ENCODE measurements around the gene IFNGR1. TPM values are rescaled to one million over a fixed set of nuclear protein-coding genes. Genes with fewer than 3 reads are reported as not detected.

Gene IFNGR1
- total and polyA plus RNA-seq, 10 of the 15 experiments (the other 5 are each of a cell fraction or from before 2014, with no cell fraction given): 89.0 to 296 (median 138) TPM

DNA sequence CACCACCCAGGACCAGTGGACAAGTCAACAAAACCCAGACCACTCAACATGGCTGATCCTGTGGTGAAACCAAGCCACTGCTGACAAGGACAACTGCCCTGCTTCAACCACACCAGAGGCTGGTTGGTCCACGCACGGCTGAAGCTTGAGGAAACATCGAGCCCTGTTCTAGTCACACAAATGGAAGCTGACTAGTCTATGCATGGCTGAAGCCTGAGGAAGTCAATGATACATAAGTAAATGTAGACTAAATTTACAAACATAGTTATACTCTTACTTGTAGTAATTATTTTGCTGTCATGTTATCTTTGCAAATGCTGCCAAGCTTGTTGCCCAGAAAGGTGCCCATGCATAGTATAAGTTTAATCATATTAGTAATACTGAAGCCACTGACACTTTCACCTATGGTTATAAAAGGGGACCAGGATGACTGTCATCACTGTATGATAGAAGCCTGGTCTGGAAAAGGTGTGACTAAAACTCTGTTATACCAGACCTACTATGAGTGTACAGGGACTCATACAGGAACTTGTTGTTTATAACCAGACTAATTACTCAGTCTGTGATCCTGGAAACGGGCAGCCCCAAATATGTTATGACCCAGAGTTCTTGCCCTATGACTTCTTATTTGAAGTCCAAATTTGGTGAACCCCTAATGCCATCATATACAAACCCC is 51.3 kb downstream of the IFNGR1 start (continued):
- no peak for TF ChIP-seq NBN (IDR thresholded peaks at IDR 0.05)
- peak; percentile 67; the same call in 1 of the 2 replicates for TF ChIP-seq DPF2 (IDR thresholded peaks at IDR 0.05)
- TF ChIP-seq GABPA (IDR thresholded peaks at IDR 0.05; ENCODE audit: low read depth): peak; percentile 43; the same call in 1 of the 2 replicates
- no peak for TF ChIP-seq SIN3A (IDR thresholded peaks at IDR 0.05; ENCODE audit: low read depth, low read length)
- no peak for TF ChIP-seq MXI1 (IDR thresholded peaks at IDR 0.05; ENCODE audit: low read depth, low read length)
- peak; percentile 12 for TF ChIP-seq BCL3 (IDR thresholded peaks at IDR 0.05; ENCODE audit: borderline replicate concordance, insufficient read depth, low read depth, low read length, poor library complexity, severe bottlenecking)
- TF ChIP-seq, protein P1, sequence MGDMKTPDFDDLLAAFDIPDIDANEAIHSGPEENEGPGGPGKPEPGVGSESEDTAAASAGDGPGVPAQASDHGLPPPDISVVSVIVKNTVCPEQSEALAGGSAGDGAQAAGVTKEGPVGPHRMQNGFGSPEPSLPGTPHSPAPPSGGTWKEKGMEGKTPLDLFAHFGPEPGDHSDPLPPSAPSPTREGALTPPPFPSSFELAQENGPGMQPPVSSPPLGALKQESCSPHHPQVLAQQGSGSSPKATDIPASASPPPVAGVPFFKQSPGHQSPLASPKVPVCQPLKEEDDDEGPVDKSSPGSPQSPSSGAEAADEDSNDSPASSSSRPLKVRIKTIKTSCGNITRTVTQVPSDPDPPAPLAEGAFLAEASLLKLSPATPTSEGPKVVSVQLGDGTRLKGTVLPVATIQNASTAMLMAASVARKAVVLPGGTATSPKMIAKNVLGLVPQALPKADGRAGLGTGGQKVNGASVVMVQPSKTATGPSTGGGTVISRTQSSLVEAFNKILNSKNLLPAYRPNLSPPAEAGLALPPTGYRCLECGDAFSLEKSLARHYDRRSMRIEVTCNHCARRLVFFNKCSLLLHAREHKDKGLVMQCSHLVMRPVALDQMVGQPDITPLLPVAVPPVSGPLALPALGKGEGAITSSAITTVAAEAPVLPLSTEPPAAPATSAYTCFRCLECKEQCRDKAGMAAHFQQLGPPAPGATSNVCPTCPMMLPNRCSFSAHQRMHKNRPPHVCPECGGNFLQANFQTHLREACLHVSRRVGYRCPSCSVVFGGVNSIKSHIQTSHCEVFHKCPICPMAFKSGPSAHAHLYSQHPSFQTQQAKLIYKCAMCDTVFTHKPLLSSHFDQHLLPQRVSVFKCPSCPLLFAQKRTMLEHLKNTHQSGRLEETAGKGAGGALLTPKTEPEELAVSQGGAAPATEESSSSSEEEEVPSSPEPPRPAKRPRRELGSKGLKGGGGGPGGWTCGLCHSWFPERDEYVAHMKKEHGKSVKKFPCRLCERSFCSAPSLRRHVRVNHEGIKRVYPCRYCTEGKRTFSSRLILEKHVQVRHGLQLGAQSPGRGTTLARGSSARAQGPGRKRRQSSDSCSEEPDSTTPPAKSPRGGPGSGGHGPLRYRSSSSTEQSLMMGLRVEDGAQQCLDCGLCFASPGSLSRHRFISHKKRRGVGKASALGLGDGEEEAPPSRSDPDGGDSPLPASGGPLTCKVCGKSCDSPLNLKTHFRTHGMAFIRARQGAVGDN (IDR thresholded peaks at IDR 0.05): peak; percentile 66
- TF ChIP-seq ETV6 (conservative IDR thresholded peaks at IDR 0.05 in 1 of 2, IDR thresholded peaks at IDR 0.05 in 1 of 2; ENCODE audit: borderline replicate concordance in 1 of 2, low read depth in 1 of 2): peak in 1 of 2 experiments; percentile 68; a peak in 1 of 4 replicates
- TF ChIP-seq CREM (IDR thresholded peaks at IDR 0.05; ENCODE audit: low read depth): peak; percentile 72
- TF ChIP-seq FOXM1 (IDR thresholded peaks at IDR 0.05; ENCODE audit: low read depth, low read length): peak; percentile 78; the same call in 1 of the 2 replicates
- TF ChIP-seq SREBF1 (IDR thresholded peaks at IDR 0.05; ENCODE audit: low read length): no peak
- peak; percentile 87 for TF ChIP-seq NFIC (IDR thresholded peaks at IDR 0.05; ENCODE audit: low read depth, low read length)

All from GM12878 (cell line).